Fibroblast of the aortic adventitia (primary cell): ENCODE results near the gene RICTOR. TPM values are rescaled to one million over a fixed set of nuclear protein-coding genes. Genes with fewer than 3 reads are reported as not detected.

Experiments used
- DNase-seq: peaks from one replicate; pipeline ENCODE4 v3.0.0-alpha.2; 2010; ENCODE audit warnings: low read depth
- H3K4me3 ChIP-seq: 2 replicates; pipeline ENCODE4 v1.5.1; 2011; ENCODE audit warnings: low read depth, mild to moderate bottlenecking, control low read depth, low read length, moderate library complexity
- CTCF ChIP-seq: IDR thresholded peaks from 2 replicates; pipeline ENCODE4 v1.5.1; 2011; ENCODE audit warnings: mild to moderate bottlenecking, low read length, control low read depth, inconsistent platforms; ENCODE audit not compliant: insufficient read depth
- total RNA-seq: library from RNA; depleted of rRNA; stranded (reverse); fragments of >200 nt; gene quantifications from 2 replicates; pipeline ENCODE4 v1.2.3, GENCODE V29; 2012; ENCODE audit warnings: low replicate concordance

Gene RICTOR
- total RNA-seq, 1 donor = 55.0 TPM

GRCh38 chr5:39024005-39024404, 50.2 kb downstream of the RICTOR start:
- no peak for DNase-seq
- no peak overlapping the region for H3K4me3 ChIP-seq
- TF ChIP-seq CTCF = no peak

DNA sequence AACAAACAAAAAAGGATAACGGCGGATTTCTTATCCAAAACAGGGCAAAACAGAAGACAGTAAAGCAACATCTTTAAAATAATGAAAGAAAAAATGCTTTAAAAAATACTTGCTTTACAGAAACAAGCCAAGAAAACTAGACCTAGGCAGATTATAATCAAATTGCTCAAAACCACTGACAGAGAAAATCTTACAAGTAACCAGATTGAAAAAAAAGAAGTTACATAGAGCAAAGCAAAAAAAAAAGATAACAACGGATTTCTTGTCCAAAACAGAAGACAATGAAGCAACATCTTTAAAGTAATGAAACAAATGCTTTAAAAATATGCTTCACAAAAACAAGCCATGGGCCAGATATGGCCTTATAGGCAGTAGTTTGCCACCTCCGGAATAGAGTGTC, 51.1 kb downstream of the RICTOR start:
- no peak for TF ChIP-seq CTCF
- H3K4me3 ChIP-seq = no peak overlapping the region
- DNase-seq = no peak

DNA sequence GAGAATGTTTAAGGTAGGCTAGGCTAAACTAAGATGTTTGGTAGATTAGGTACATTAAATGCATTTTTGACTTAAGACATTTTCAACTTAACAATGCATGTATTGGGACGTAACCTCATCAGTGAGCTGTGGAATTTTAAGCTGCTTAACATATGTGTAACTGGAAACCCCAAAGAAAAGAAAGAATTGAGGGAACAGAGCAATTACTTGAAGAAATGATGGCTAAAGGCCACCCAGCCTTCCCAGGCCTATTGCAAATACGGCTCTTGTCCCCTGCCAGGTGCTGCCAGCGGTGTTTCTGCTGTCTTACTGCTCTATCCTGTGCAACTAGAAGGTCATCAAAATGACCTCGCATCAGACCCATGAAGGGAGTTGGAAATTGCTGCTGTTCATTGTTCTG, 52.0 kb downstream of the RICTOR start:
- no peak overlapping the region for H3K4me3 ChIP-seq
- DNase-seq = no peak
- TF ChIP-seq CTCF = no peak

DNA sequence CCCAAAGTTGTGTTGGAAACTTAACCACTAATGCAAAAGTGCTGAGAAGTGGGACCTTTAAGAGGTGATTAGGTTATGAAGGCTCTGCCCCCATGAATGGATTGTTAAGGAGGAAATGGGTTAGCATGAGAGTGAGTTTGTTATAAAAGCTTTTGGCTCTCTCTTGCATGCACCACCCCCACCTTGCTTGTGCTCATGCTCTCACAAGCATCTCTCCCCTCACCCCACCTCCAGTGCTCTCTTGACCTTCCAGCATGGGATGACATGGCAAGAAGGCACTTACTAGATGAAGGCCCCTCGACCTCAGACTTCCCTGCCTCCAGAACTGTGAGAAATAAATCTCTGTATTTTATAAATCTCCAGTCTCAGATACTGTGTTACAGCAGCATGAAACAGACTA, 52.8 kb downstream of the RICTOR start:
- TF ChIP-seq CTCF = no peak
- no peak overlapping the region for H3K4me3 ChIP-seq
- DNase-seq = no peak

GRCh38 chr5:39020458-39020857, 53.7 kb downstream of the RICTOR start:
- no peak overlapping the region for H3K4me3 ChIP-seq
- no peak for DNase-seq
- no peak for TF ChIP-seq CTCF

GRCh38 chr5:39019254-39019653, 54.9 kb downstream of the RICTOR start:
- TF ChIP-seq CTCF = no peak
- H3K4me3 ChIP-seq = no peak overlapping the region
- DNase-seq = no peak

GRCh38 chr5:39017504-39017903, 56.7 kb downstream of the RICTOR start:
- no peak for TF ChIP-seq CTCF
- no peak for DNase-seq
- no peak overlapping the region for H3K4me3 ChIP-seq
